DMS153 treated with DMSO at 0.1 percent for 48 hours (cell line): ENCODE results near the gene RAVER2.

ENCODE experiments used
- DNase-seq: peaks from one replicate; lab custom pipeline; 2025; ENCODE audit not compliant: unreplicated experiment; lab: John Stamatoyannopoulos, UW

Gene RAVER2

GRCh38 chr1:64843675-64844074 is 98.8 kb downstream of the RAVER2 start:
- DNase-seq, result no peak

GRCh38 chr1:64844175-64844574 is 99.3 kb downstream of the RAVER2 start:
- DNase-seq, result no peak

DNA sequence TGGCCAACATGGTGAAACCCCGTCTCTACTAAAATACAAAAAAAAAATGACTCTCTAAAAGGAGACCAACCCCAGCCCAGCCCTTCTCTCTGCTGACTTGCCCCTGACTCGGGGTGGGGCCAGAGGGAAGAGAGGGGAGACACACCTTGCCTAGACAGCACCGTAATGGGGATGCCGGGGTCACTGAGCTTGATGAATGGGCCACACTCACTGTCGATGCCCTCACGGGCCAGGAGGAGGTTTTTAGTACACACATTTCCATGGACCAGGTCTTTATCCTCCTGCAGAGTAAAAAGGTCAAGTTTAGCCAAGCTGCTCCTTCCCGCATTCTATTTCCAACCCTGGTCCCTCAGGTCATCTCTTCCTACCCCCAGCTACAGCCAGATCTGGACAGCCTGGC is 99.7 kb downstream of the RAVER2 start:
- no peak for DNase-seq

DNA sequence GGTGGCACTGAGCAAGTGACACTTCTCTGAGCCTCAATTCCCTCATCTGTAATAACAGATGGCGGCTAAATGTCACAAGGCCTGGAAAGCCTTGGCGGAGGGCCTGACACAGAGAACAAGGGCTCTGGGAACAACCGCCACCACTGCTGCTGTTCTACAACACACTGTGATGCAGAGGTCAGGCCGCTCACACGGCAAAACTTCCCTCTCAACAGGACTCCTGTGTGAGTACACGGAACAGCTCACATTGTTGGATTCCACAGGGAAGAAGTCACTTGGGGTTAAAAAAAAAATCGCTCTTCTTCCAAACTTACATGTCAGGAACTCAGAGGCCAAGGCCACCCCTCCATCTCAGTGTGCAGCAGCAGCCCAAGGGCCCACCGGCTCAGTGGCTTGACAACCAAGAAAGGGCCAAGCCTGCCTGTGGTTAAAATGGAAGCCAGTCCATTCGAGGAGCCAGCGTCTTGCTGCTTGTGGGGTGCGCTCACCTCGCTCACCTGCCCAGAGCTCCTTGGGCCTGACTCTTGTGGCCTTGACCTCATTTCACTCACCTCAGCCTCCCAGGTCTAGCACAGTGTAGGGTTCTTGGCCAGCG is 101.1 kb downstream of the RAVER2 start:
- DNase-seq, result no peak

- DNase-seq, result no peak
Measured at GRCh38 chr1:64846573-64847430, 101.9 kb downstream of the RAVER2 start.

DNA sequence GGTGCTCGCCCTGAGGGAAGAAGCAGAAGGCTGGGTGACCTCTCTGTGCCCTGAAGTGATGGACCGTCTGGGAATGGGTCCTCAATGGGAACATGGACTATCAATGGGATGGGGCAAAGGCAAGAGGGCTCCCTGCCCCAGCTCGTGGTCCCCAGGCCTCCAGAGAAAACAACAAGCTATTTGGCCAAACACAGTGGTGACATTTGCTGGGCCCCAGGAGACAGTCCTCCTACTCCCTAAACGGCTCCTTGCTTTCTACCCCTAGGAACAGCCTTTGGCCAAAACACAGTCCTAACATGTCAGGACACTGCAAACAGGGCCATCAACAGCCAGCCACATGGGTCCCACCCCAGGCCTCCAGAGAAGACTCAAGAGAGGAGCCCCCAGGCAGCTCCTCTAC is 102.8 kb downstream of the RAVER2 start:
- no peak for DNase-seq

DNA sequence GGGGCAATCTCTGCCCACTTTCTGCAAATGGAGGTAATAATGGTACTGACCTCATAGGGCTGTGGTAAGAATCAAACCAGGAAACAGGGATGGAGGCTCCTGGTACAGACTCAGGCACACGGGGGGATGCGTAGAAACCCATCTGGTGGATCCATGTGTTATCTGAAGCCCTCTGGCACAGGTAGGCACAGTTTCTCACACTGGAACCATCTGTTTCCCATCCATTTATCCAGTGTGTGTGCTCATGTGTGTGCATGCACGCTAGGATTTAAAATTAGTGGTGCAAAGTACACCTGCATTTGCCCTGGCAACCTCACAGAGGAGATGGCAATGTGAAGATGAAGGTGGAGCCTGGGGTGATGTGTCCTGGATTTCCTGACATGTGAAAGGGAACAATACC is 103.3 kb downstream of the RAVER2 start:
- no peak for DNase-seq

- DNase-seq, result no peak
Measured at GRCh38 chr1:64848803-64849202, 103.9 kb downstream of the RAVER2 start.

DNA sequence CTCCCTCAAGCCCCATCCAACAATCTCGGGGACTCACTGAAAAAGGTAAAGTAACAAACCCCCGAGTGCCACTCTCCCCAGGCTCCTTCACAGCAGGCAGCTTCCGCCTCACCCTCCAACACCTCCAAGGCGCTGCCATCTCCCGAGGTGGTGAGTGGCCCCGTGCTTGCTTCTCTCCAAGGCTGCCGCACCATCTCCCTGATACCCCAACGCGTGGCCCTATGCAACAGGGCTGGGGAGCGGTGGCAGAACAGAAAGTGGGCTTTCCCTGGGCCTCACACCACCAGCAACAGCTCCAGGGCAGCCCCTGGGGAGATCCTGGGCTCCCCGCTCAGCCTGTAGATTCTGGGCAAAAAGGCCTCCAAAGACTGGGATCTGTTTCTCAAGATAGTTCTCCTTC is 105.1 kb downstream of the RAVER2 start:
- no peak for DNase-seq

DNA sequence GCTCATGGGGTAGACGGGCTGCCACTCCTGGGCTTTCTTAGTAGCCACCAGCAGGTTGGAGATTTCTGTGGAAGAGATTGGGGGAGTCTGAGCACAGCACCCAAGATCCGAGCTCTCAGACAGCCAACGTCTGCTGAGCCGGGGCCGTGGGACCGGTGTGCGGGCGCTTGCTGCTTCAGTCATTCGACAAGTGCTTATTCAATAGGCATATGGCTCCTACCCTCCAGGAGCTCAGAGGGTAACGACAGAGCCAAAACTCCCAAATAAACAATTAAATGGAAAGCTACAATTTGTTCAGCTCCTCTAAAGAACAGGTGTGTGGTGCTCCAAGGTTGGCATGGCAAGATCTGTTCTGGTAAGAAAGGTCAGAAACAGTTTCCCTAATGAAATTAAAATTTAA is 106.0 kb downstream of the RAVER2 start:
- no peak for DNase-seq

DNA sequence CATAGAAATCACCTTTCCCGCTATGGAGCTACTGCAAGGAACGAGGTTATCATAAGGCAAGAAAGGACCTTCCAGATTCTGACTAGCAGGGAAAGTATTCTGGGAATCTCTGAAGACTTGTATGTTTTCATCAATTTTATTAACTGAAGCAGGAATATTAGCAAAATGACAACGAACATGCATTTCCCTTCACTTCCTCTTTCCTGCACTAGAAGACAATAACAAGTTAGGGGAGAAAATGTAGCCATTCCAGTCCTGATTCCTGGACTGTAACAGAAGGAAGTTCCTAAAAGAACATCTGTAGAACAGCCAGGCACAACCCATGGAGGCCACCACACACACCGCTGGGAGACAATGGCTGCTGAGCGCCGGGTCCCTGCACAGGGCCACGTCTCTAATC is 106.8 kb downstream of the RAVER2 start:
- no peak for DNase-seq

DNA sequence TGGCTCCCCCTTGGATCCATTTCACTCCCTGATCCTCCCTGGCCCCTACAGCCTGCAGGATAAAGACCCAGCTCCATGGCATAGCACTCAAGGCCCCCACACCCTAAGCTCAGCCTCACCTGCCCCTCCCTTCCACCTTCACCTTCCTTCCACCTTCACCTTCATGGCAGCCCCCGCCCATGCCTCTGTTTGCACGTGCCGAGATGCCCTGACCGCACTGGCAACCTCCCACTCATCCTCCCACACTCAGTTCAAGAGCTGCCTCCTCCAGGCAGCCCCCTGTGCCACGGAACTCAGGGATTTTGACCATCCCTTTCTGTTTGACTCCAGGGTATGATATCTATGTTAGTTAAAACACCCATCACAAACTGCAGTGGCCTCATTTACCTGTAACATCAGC is 109.8 kb downstream of the RAVER2 start:
- no peak for DNase-seq

- DNase-seq, result no peak
Measured at GRCh38 chr1:64855557-64855956, 110.7 kb downstream of the RAVER2 start.

GRCh38 chr1:64856553-64856952 is 111.7 kb downstream of the RAVER2 start:
- no peak for DNase-seq

- DNase-seq, result no peak
Measured at GRCh38 chr1:64857347-64857746, 112.5 kb downstream of the RAVER2 start.

- no peak for DNase-seq
Measured at GRCh38 chr1:64861611-64862010, 116.7 kb downstream of the RAVER2 start.

DNA sequence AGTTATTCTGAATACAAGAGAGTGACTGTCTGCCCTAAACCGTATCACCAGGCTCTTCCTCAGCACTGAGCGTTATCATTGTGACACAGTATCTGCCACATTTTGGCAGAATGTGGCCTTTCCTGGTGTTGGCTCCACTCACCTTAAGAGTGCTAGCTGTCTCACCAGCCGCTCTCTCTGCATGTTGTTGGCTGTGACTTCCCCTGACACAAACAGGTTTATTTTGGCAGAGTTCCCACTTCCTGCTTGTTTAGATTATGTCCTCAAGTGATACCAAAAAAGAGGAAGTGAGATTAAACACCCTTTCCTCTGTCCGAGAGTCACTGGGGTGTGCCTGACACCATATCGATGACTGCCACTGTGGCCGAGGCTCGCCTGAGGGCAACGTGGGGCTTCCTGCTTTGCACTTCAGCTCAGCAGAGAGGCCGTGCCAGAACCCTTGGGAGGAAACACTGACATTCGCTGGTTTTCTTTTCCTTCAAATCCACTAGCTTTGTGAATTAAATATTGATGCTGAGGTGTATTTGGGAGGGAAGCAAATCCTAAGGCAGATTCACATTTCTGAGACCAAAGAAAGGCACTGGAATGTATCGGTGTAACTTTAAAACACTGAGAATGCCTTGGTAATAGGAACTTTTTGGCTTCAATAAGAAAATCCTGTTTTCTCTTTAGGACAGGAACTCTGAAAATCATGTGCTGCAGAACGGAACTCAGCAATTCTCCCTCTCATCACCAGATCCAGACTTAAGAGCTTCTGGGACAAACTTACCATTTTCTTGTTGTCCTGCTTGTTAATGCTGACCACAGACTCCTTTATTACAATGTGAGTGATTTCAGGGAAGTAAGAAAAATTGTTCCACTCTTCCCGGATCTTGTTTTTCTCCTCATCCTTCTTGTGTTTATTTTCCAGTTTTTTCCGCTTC is 119.4 kb downstream of the RAVER2 start:
- peak; percentile 8 for DNase-seq

- no peak for DNase-seq
Measured at GRCh38 chr1:64865105-64865757, 120.4 kb downstream of the RAVER2 start.

- DNase-seq, result no peak
Measured at GRCh38 chr1:64866689-64867088, 121.8 kb downstream of the RAVER2 start.

DNA sequence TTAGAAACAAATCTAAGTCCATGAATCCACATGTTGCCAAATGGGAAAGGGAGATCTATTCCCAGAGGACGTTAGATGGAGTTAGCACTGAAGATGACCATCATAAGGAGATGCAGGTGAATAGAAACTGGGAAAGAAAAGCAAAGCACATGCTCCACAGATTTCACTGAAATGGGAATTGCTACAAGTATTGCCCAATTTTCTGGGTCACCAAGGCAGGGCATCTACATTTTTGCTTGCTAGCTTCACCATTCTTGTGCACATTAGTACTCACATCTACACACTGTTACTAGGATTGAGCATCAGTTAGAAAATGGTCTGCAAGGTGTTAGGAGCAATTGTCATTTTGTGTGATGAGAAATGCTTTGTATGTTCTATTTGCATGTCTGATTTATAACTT is 122.4 kb downstream of the RAVER2 start:
- DNase-seq, result no peak

- DNase-seq, result no peak
Measured at GRCh38 chr1:64871256-64871655, 126.4 kb downstream of the RAVER2 start.
